Measurements from ENCODE around the gene MCOLN3.
A peak's percentile ranks its signal among the peaks of the same experiment; 100 is the strongest.

The MCOLN3 gene

DNA sequence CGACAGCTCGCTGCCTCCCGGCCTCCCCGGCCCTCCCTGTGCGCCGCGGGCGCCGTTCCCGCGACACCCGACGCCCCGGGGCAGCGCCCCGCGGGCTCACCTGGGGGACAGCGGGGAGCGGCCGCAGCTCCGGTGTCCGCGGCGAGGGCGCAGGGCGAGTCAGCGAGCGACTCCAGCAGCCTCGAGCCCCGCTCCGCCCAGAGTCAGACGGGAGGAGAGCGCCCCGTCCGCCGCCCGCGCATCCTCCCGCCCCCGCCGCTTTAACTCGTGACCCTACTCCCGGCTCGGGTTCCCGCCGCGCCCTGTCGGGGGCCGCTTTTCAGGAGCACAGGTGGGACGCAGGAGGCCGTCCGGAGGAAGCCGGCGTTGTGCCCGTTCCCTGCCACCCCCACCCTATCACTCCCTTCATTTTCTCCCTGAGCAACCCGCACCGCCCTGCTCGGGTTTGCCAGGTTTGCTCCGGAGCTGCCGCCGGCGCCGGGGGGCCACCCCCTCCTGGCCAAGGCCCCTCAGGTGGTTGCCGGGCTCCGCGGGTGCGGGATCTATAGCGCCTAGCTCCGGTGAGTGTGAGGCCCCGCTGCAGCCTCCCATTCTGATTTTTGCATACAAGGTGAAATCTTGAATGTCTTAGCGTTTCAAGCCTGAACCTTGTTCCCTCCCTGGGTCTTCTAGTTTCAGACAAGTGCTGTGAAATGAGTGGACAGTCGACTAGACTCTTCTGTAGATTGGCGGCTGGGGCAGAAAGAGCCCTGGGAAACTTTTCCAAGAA lies at the start of gene MCOLN3:
Gene MCOLN3, minus strand, starts transcription at position 205 of the 769 bp plus-strand sequence. CDS start 3,140 bp downstream, outside the sequence.
- DNase-seq (ENCODE audit: low read depth, low spot score) = no peak

DNA sequence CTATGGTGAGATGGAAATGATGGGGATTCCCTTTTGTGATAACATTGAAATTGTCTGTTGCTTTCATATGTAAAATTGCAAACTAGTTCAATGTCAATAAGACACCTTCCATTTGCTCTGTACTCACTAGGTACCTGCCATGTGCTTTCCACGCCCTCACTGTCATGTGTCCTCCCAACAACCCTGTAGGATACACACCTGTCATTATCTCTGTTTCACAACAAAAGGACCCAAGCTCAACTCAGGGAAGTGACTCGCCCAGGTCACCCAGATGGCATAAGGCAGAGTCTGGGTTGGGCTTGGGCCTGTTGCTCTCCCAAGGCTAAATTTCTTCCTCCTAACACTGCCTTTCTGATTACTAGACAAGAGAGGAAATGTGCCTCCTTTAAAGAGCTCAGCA lies 45.3 kb upstream of the MCOLN3 start:
- no peak for DNase-seq (ENCODE audit: low read depth, low spot score)

GRCh38 chr1:85091671-85092280 lies 43.5 kb upstream of the MCOLN3 start:
- DNase-seq (ENCODE audit: low read depth, low spot score) = no peak

DNA sequence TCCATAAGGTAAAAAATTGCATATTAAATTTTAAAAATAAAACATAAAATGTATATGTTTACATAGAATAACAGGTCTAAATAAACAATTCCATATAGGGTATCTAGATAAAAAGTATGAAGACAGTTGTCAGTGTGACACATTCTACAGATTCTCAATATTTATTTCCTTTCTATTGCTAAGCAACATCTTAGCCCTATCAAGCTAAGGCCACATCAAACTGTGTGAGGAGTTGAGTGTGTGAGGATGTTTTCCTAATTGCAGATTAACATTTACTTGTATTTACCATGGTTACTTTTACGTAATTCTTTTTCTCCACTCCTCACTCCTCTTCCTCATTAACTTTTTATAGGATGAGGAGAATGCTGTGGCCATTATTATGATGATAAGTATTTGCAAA lies 41.9 kb upstream of the MCOLN3 start:
- DNase-seq (ENCODE audit: low read depth, low spot score) = no peak

DNA sequence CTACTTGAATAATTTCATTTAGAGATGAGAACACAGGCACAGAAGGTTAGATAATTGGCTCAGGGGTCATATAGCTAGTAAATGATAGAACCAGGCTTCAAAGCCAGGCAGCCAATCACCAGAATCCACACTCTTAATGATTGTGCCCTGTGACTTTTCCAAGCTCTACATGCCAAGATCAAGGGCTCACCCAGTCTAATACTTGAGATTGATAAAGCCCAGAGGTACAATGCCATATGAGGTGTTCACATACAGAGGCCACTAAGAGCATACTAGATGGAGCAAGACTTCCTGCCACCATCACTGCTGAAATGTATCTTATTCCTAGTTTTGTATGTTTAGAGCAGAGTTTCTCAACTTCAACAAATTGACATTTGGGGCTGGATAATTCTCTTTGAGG lies 40.9 kb upstream of the MCOLN3 start:
- no peak for DNase-seq (ENCODE audit: low read depth, low spot score)

DNA sequence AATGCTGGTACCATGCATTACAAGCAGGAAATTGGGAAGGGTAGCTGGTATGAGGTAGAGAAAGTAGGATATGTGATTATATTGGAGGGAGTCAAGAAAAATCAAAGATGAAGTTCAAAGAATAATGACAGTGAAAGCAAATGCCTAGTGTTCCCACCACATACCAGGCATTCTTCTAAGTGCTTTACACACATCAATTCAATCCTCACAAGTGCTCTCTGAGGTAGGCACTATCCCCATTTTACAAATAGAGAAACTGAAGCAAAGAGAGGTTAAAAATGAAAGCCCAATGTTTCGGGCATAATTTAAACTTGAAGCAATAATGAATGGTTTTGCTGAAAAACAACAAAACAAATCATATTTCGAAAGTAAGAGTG lies 40.1 kb upstream of the MCOLN3 start:
- DNase-seq (ENCODE audit: low read depth, low spot score) = no peak

- no peak for DNase-seq (ENCODE audit: low read depth, low spot score)
Measured at GRCh38 chr1:85087659-85088407, 39.5 kb upstream of the MCOLN3 start.

DNA sequence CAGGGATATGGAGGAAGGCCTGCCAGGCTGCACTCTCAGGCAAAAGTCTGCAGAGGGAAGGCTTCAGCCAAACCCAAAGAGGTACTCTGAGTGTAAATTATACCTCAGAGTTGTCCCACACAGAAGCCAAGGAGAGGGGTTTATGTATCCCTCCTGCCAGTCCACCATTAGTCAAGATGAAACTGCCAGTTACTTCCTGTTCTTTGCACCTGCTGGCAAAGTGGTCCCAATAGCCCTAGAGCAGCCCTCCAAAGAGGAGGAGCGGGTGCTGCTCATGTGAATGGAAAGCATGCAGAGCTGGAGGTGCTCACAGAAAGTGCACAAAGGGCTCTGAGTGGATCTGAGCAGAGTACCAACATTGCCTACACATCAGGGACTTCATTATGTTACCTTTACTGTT lies 37.1 kb upstream of the MCOLN3 start:
- no peak for DNase-seq (ENCODE audit: low read depth, low spot score)

GRCh38 chr1:85078903-85079302 lies 30.6 kb upstream of the MCOLN3 start:
- no peak for DNase-seq (ENCODE audit: low read depth, low spot score)

GRCh38 chr1:85074365-85074964 lies 26.2 kb upstream of the MCOLN3 start:
- DNase-seq (ENCODE audit: low read depth, low spot score) = no peak

DNA sequence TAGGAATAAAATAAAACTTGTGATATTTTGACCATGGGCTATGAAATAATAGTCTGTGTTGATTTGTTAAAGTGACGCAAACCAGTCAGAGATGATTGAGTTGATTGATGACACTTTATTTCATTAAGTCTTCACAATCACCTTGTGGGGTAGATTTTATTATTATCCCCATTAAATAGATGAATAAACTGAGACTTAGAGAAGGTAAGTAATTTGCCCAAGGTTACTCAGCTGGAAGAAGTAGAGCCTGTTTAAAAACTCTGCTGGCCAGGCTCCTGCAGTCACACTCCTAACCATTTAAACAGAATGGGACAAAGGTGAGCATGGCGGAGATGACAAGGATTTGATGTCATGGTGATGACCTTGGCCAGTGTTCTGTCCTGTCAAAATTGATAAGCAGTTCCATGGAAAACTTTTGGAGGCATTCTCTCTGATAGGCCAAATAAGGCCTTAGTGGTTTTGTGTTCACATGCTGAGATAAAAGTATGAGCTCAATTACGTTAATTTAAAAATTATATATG lies 22.7 kb upstream of the MCOLN3 start:
- DNase-seq (ENCODE audit: low read depth, low spot score) = no peak

DNA sequence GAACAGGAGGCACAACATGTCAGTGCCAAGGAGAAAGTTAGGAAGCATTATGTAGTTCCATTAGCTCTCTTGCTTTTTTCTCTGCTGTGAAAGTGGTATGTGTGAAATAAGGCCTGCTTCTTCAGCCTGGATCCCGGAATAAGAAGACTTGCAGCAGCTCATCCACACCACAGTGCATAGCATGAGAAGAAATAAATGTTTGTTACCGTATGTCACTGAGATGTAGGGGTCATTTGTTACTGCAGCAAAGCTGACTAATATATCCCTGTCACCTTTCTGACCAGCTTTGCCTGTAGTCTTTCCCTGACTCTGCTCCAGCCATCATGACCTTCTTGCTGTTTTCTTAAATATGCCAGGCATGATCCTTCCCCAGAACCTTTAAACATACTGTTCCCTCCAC lies 20.5 kb upstream of the MCOLN3 start:
- no peak for DNase-seq (ENCODE audit: low read depth, low spot score)

GRCh38 chr1:85065550-85065949 lies 17.2 kb upstream of the MCOLN3 start:
- DNase-seq (ENCODE audit: low read depth, low spot score) = no peak

GRCh38 chr1:85062425-85063026 lies 14.2 kb upstream of the MCOLN3 start:
- DNase-seq (ENCODE audit: low read depth, low spot score) = no peak

DNA sequence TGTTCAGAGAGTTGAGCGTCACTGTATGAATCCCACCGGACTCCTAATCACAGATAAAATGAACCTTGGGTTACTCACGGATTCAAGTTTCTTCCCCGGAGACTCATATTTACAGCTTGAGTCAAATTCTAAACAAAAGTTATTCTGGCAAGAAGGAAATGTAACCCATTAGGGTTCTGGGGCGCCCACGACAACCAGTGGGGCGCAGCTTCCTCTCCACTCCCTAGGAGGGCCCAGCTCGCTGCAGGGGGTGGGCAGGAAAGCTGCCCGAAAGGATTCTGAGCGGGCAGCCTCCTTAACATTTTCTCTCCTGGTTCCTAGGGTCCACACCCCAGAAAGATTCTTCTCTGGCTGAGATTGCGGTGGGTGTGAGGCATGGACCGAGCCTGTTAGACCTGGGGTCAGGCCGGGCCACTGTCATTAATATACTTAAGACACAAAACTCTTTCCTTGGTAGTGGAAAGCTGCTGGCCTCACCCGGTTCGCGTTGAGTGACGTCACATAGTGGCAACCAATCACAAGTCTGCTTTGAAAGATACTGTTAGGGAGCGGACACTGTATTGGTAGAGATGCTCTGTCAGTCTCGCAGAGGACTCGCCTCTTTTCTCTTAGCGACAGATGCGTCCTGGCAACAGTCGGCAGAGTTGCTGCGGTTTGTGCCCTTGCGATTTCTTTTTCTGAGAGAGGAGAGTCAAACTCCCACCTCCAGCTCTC lies 13.6 kb upstream of the MCOLN3 start:
- DNase-seq (ENCODE audit: low read depth, low spot score) = peak; percentile 94

GRCh38 chr1:85060038-85060437 lies 11.7 kb upstream of the MCOLN3 start:
- DNase-seq (ENCODE audit: low read depth, low spot score) = no peak

- DNase-seq (ENCODE audit: low read depth, low spot score) = no peak
Measured at GRCh38 chr1:85059563-85059962, 11.3 kb upstream of the MCOLN3 start.

GRCh38 chr1:85058786-85059185 lies 10.5 kb upstream of the MCOLN3 start:
- DNase-seq (ENCODE audit: low read depth, low spot score) = no peak

DNA sequence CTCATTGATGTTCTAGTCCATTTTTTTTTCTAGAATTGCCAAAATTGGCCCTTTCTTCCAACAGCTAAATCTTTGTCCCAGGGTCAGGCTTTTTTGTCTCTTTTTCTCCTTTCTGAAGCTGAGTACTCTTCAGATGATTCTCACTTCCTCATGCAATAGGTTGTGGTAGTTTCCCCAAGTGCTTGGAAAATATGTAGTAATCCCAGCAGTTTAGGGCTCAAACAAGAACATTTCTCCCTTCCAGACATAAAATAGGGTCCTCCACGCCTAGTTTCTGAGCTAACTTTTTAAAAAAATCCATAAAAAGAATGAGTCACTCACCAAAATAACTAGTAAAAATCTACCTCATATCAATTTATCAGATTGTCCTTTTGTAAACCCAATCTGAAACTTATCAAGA lies 10.0 kb upstream of the MCOLN3 start:
- DNase-seq (ENCODE audit: low read depth, low spot score) = no peak

- no peak for DNase-seq (ENCODE audit: low read depth, low spot score)
Measured at GRCh38 chr1:85054664-85055063, 6.4 kb upstream of the MCOLN3 start.

DNA sequence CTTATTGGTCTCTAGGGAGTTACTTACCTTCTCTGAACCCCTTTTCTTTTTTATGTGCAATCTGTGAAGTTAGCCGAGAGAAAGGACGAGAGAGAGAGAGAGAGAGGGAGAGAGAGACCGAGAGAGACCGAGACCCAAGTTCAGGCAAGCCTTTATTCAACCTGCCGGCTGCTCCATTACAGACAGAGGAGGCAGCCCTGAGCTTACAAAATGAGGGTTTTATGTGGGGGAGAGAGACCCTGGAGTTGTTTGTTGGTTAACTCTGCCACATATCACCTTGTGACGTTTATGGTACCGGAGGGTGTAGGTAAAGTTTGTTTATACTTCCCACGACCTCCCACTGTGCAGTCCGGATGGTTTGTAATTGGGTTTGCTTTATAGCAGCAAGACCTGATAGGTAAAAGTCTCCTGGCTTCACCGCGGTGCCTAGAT lies 1.5 kb upstream of the MCOLN3 start:
- DNase-seq (ENCODE audit: low read depth, low spot score) = no peak

Data from brain pericyte (primary cell).